ENCODE data around the gene C4orf54.

Gene C4orf54

GRCh38 chr4:99614491-99614890 lies 43.1 kb downstream of the C4orf54 start:
- no peak for TF ChIP-seq RARB (CRISPR knock-in tag; IDR thresholded peaks at IDR 0.05)
- no peak for TF ChIP-seq CSDC2 (CRISPR knock-in tag; IDR thresholded peaks at IDR 0.05)
- no peak for ATAC-seq

DNA sequence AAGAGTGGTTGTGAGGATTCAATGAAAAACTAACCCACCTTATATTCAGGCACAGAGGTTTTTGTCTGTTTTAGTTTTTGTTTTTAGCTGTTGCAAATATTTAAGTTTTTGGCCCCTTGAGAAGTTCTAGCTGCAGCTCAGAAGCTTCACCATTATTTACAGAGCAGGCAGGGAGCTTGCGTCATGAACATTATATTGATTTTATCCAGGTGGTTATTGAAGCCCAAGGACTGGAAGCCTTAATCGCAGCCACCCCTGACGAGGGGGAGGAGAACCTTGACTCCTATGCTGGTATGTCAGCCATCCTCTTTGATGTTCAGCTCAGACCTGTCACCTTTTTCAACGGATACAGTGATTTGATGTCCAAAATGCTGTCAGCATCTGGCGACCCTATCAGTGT lies 44.9 kb downstream of the C4orf54 start:
- no peak for ATAC-seq
- TF ChIP-seq, protein P1, sequence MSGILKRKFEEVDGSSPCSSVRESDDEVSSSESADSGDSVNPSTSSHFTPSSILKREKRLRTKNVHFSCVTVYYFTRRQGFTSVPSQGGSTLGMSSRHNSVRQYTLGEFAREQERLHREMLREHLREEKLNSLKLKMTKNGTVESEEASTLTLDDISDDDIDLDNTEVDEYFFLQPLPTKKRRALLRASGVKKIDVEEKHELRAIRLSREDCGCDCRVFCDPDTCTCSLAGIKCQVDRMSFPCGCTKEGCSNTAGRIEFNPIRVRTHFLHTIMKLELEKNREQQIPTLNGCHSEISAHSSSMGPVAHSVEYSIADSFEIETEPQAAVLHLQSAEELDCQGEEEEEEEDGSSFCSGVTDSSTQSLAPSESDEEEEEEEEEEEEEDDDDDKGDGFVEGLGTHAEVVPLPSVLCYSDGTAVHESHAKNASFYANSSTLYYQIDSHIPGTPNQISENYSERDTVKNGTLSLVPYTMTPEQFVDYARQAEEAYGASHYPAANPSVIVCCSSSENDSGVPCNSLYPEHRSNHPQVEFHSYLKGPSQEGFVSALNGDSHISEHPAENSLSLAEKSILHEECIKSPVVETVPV (CRISPR knock-in tag; IDR thresholded peaks at IDR 0.05) = no peak

DNA sequence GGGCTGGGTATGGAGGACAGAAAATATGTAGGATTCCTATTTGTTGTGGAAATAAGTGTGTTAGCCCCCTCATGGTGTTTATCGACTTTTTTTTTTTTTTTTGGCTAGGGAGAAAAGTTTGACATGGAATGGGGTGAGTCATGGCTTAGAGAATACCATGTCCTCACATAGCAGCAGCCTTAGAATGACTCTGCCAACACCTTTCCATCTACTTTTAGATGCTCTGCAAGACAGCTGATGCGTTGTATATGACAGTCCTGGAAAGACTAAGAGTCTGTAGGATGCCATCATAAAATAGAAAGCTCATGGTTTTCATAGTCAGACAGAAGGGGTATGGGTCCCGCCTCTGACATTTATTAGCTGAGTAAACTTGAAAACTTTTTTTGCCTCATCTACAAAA lies 45.3 kb downstream of the C4orf54 start:
- ATAC-seq = no peak
- TF ChIP-seq ARNTL (CRISPR knock-in tag; IDR thresholded peaks at IDR 0.05; ENCODE audit: borderline replicate concordance, low read depth) = no peak
- TF ChIP-seq ZNF565 (CRISPR knock-in tag; conservative IDR thresholded peaks at IDR 0.05; ENCODE audit: low read depth) = no peak
- TF ChIP-seq ZNF8 (CRISPR knock-in tag; IDR thresholded peaks at IDR 0.05) = no peak

GRCh38 chr4:99610605-99611175 lies 46.9 kb downstream of the C4orf54 start:
- ATAC-seq = no peak

GRCh38 chr4:99608417-99608816 lies 49.2 kb downstream of the C4orf54 start:
- TF ChIP-seq ZNF565 (CRISPR knock-in tag; conservative IDR thresholded peaks at IDR 0.05; ENCODE audit: low read depth) (no peak), CREB5 (CRISPR knock-in tag; IDR thresholded peaks at IDR 0.05; ENCODE audit: low read depth) (no peak), ZFP3 (CRISPR knock-in tag; IDR thresholded peaks at IDR 0.05) (no peak), GLIS3 (CRISPR knock-in tag; IDR thresholded peaks at IDR 0.05) (no peak), ZC3H10 (CRISPR knock-in tag; IDR thresholded peaks at IDR 0.05) (no peak), ARNTL (CRISPR knock-in tag; IDR thresholded peaks at IDR 0.05; ENCODE audit: borderline replicate concordance, low read depth) (no peak), ISL1 (CRISPR knock-in tag; IDR thresholded peaks at IDR 0.05) (no peak), ESRRG (CRISPR knock-in tag; IDR thresholded peaks at IDR 0.05) (no peak), BACH2 (CRISPR knock-in tag; IDR thresholded peaks at IDR 0.05; ENCODE audit: borderline replicate concordance) (no peak), OSR1 (CRISPR knock-in tag; IDR thresholded peaks at IDR 0.05) (no peak)
- no peak for ATAC-seq

More at GRCh38 chr4:99610605-99611175, 46.9 kb downstream of the C4orf54 start:
- TF ChIP-seq ZFP30 (CRISPR knock-in tag; IDR thresholded peaks at IDR 0.05) = no peak
- TF ChIP-seq, protein P1 (CRISPR knock-in tag; IDR thresholded peaks at IDR 0.05) = no peak
- TF ChIP-seq POU6F1 (CRISPR knock-in tag; IDR thresholded peaks at IDR 0.05; ENCODE audit: borderline replicate concordance, low read depth) = no peak
- TF ChIP-seq OSR1 (CRISPR knock-in tag; IDR thresholded peaks at IDR 0.05) = no peak
- TF ChIP-seq CREB5 (CRISPR knock-in tag; IDR thresholded peaks at IDR 0.05; ENCODE audit: low read depth) = no peak
- no peak for TF ChIP-seq TOX (CRISPR knock-in tag; IDR thresholded peaks at IDR 0.05; ENCODE audit: borderline replicate concordance)
- no peak for TF ChIP-seq GLIS3 (CRISPR knock-in tag; IDR thresholded peaks at IDR 0.05)
- TF ChIP-seq, protein P2, sequence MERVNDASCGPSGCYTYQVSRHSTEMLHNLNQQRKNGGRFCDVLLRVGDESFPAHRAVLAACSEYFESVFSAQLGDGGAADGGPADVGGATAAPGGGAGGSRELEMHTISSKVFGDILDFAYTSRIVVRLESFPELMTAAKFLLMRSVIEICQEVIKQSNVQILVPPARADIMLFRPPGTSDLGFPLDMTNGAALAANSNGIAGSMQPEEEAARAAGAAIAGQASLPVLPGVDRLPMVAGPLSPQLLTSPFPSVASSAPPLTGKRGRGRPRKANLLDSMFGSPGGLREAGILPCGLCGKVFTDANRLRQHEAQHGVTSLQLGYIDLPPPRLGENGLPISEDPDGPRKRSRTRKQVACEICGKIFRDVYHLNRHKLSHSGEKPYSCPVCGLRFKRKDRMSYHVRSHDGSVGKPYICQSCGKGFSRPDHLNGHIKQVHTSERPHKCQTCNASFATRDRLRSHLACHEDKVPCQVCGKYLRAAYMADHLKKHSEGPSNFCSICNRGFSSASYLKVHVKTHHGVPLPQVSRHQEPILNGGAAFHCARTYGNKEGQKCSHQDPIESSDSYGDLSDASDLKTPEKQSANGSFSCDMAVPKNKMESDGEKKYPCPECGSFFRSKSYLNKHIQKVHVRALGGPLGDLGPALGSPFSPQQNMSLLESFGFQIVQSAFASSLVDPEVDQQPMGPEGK (CRISPR knock-in tag; IDR thresholded peaks at IDR 0.05; ENCODE audit: borderline replicate concordance) = no peak
- TF ChIP-seq TCF4 (CRISPR knock-in tag; IDR thresholded peaks at IDR 0.05; ENCODE audit: borderline replicate concordance) = no peak

Measured in SK-N-SH treated with all-trans-retinoic acid at 6 μM for 48 hours (cell line).